Astrocyte (in vitro differentiated cells and primary cell): ENCODE measurements around the gene FBXO46.

Experiments
- CTCF ChIP-seq: IDR thresholded peaks from 2 replicates; pipeline ENCODE4 v1.5.1; 2011; ENCODE audit warnings: low read depth, mild to moderate bottlenecking, inconsistent platforms, low read length, moderate library complexity; ENCODE audit not compliant: insufficient read depth
- EZH2 ChIP-seq: IDR thresholded peaks from 2 replicates; pipeline ENCODE4 v1.6.1; 2012; ENCODE audit warnings: mild to moderate bottlenecking, low read length, inconsistent platforms; ENCODE audit not compliant: insufficient read depth

GRCh38 chr19:45770192-45771101 is 39.8 kb upstream of the FBXO46 start:
- TF ChIP-seq EZH2, result no peak
- peak; percentile 36 for TF ChIP-seq CTCF
